ENCODE data around the gene GGT1. TPM values are rescaled to one million over a fixed set of nuclear protein-coding genes. Genes with fewer than 3 reads are reported as not detected.
"Not testable (repeated sequence)": the region's sequence is repeated elsewhere in the genome, so short reads cannot be mapped to it uniquely, and the experiment has no call there.

GGT1 gene
- total and polyA plus RNA-seq, 7 donors = 2.9 to 33.1 (median 5.4) TPM

DNA sequence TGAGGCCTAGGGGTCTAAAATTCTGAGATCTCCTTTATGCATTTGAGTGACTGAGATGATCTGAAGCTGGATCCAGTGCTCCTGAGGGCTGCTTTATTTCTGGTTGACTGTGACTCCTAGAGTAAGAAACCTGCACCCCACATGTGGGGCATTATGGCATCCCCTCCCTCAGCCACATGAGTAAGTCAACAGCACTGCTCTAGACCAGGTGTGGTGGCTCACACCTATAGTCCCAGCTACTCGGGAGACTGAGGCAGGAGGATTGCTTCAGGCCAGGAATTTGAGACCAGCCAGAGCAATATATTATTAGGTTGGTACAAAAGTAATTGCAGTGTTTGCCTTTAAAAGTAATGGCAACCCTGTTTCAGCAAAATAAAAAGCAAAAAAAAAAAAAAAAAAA is 39.3 kb downstream of the GGT1 start:
- H3K36me3 ChIP-seq; intact Hi-C loops (cut with DNase I); H3K4me3 ChIP-seq; H3K27me3 ChIP-seq; H3K9me3 ChIP-seq; H3K4me1 ChIP-seq; H3K27ac ChIP-seq; DNase-seq: not testable (repeated sequence)
- 81 to 88% methylated on average over 1 of the region's 1 CpG for WGBS, 2 donors

DNA sequence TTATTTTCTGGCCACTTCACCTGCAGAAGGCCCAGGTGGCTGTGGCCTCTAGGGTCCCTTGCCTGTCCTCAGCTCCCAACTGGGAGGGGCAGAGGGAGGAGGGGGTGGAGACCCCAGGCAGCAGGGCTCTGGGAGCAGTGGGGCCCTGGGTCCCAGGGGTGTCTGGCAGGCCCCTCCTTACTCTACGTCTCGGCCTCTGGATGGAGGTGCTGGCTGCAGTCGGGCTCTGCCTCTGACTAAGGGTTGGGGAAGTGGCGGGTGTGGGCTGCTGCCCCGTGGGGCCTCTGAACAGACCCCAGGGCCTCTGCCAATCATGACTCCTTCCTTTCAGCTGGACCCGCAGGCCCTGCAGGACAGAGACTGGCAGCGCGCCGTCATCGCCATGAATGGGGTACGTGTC is 41.4 kb downstream of the GGT1 start:
- WGBS, 2 donors = 79 to 92% methylated on average over 10 to 11 of the region's 11 CpGs
- H3K36me3 ChIP-seq; DNase-seq; H3K9me3 ChIP-seq; H3K27me3 ChIP-seq; H3K27ac ChIP-seq; H3K4me1 ChIP-seq; H3K4me3 ChIP-seq; intact Hi-C loops (cut with DNase I): not testable (repeated sequence)

DNA sequence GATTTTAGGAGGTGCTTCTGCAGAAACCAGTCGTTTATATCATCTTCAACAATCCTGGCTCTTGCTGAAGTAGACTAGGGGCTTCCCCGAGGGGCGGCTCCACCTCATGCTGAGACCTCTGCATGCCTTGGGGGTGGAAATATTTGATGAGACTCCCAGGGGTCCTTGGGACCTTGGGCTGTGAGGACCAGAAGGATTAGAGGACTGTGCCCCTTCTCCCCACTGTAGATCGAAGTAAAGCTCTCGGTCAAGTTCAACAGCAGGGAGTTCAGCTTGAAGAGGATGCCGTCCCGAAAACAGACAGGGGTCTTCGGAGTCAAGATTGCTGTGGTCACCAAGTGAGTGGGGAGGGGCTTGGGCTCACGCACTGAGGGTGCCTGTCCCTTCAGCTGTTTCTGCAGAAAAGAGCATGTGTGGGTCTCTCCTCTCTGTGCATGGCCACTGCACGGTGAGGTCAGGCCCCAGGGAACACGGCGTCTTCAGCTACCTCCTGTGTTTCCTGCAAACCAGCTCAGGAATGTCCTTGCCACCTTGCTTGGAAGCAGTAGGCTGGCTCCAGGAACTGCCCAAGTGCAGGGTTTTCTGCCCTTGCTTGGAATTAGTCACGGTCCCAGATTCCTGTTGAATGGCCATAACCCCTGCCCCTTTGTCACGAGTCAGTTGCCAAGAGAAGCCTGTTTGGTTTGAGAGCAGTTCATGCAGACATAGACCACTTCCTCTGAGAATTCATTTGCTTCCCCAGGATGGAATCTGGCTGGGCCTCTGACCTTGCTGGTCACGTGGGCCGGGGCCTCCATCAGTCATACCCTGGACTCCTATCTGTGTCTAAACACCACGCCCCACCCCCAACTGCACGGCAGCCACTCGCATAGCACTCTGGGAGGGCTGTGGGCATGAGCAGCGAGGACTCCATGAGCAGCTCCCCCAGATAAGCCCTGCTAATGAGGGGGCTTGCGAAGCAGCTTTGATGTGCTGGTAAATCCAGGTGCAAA is 42.7 kb downstream of the GGT1 start:
- H3K36me3 ChIP-seq; H3K27ac ChIP-seq; H3K4me3 ChIP-seq; H3K4me1 ChIP-seq; intact Hi-C loops (cut with DNase I); H3K9me3 ChIP-seq; DNase-seq; H3K27me3 ChIP-seq: not testable (repeated sequence)
- WGBS, 2 donors = 80 to 92% methylated on average over 11 to 12 of the region's 21 CpGs

DNA sequence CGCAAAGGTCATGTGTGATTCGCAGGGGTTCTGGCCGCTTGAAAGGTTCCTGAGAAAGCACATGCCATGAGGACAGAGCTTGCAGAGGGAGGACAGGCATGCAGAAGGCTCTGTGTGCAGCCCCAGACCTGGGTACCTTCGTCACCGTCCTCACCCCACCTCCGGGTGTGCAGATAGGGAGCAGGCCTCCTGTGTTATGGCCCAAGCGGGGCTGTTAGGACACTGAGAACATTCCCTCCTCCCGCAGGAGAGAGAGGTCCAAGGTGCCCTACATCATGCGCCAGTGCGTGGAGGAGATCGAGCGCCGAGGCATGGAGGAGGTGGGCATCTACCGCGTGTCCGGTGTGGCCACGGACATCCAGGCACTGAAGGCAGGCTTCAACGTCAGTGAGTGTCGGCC is 43.8 kb downstream of the GGT1 start:
- H3K9me3 ChIP-seq; H3K27me3 ChIP-seq; intact Hi-C loops (cut with DNase I); H3K27ac ChIP-seq; DNase-seq; H3K36me3 ChIP-seq; H3K4me3 ChIP-seq; H3K4me1 ChIP-seq: not testable (repeated sequence)
- WGBS, 2 donors = 93 to 95% methylated on average over 19 of the region's 19 CpGs

DNA sequence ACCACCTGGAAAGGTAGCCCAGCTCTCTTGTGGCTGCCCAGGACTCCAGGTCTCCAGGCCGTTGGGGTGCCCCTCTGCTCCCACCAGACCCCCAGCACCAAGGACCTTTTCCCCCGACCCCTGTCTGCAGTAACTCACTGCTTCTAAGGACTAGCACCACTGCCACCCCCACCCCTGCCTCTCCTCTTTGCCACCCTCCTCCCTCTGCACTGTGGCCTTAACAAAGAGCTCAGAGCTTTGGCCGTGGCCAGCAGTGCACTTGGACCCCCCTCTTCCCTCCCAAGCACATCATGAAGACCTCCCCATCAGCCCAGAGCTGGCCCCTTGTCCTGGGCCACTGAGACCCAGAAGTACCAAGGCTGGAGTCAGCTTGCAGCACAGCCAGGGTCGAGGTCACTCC is 46.4 kb downstream of the GGT1 start:
- H3K9me3 ChIP-seq; H3K27me3 ChIP-seq; H3K27ac ChIP-seq; intact Hi-C loops (cut with DNase I); H3K36me3 ChIP-seq; H3K4me1 ChIP-seq; H3K4me3 ChIP-seq; DNase-seq: not testable (repeated sequence)
- 61 to 68% methylated on average over 2 of the region's 4 CpGs for WGBS, 2 donors

DNA sequence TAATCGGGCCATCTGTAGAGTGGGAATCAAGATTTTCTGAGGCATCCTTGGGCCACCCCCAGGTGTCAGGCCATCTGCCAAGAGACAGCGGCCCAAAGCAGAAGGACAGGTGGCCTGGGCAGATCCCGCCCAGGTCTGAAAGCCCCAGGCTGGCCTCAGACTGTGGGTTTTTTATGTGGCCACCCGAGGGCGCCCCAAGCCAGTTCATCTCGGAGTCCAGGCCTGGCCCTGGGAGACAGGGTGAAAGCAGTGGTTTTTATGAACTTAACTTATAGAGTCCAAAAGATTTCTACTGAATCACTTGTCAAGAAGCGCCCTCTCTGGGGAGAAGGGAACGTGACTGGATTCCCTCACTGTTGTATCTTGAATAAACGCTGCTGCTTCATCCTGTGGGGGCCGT is 47.9 kb downstream of the GGT1 start:
- DNase-seq; H3K4me1 ChIP-seq; H3K9me3 ChIP-seq; intact Hi-C loops (cut with DNase I); H3K27ac ChIP-seq; H3K36me3 ChIP-seq; H3K27me3 ChIP-seq; H3K4me3 ChIP-seq: not testable (repeated sequence)
- no CpG with 5 or more reads among the region's 10 CpGs for WGBS, 2 donors

DNA sequence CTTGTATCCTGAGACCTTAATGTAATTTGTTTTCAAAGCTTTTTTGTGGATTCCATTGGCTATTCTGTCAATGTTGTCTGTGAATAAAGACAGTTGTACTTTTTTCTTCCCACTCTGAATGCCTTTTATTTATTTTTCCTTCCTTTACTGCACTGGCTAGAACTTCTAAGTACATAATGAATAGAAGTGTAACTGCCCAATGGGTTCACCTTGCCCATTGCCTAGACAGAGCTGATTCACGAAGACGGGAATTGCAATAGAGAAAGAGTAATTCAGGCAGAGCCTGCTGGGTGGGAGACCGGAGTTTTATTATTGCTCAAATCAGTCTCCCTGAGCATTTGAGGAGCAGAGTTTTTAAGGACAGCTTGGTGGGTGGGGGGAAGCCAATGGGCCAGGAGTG is 62.4 kb downstream of the GGT1 start:
- H3K4me3 ChIP-seq; H3K9me3 ChIP-seq; DNase-seq; H3K27ac ChIP-seq; intact Hi-C loops (cut with DNase I); H3K4me1 ChIP-seq; H3K27me3 ChIP-seq; H3K36me3 ChIP-seq: not testable (repeated sequence)
- 83 to 88% methylated on average over 3 of the region's 3 CpGs for WGBS, 2 donors

DNA sequence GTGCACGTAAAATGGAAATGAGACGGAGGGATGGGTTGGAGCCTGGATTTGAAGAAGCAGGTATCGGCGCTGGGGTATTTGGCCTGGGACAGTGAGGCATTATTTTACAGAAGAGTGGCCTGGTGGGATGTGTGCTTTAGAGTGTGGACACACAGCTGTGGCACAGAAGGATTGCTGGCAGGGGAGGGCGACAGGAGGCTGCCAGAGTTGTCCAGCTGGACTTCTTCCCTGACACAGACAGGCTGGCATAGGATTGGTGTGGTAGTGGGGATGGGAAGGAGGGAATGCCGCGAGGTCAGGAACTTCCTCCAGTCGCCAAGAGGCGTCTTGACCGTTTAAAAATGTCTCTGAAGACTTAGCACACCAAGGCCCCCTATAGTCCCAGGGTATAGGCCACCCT is 64.9 kb downstream of the GGT1 start:
- H3K4me1 ChIP-seq; H3K4me3 ChIP-seq; H3K36me3 ChIP-seq; H3K27ac ChIP-seq; H3K27me3 ChIP-seq; intact Hi-C loops (cut with DNase I); DNase-seq; H3K9me3 ChIP-seq: not testable (repeated sequence)
- WGBS, 2 donors = 91 to 93% methylated on average over 8 of the region's 10 CpGs

DNA sequence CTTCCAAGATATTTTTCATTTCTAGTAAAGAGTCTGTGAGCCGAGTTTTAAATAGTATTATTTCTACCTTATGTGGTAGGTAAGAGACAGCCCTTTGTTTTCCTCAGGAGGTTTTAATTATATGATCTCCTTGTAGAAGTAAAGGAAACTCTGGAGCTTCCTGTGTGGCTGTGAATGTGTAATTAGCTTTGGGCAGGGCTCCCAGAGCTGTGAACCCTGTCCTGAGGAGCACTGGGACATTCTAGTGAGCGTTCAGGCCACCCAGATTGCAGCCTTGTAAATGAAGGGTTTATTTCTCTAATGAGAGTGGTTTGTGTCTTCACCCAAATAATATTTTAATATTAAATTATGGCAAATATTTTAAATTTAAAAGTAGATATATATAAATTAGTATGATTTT is 69.5 kb downstream of the GGT1 start:
- H3K27me3 ChIP-seq; H3K36me3 ChIP-seq; H3K27ac ChIP-seq; H3K4me1 ChIP-seq; intact Hi-C loops (cut with DNase I); DNase-seq; H3K4me3 ChIP-seq; H3K9me3 ChIP-seq: not testable (repeated sequence)
- 25 to 68% methylated on average over 1 of the region's 2 CpGs for WGBS, 2 donors

Other genes starting within 250 kb of the GGT1 start
- 1 to 10 TPM; 2.1 to 5.3 (median 3.3) TPM for gene ADORA2A, start 175.6 kb upstream of the GGT1 start, total RNA-seq
- gene ADORA2A, start 175.6 kb upstream of the GGT1 start, polyA plus RNA-seq = 1 to 10 TPM; 1.2 to 9.3 (median 1.8) TPM
- under 1 TPM in 2 of 4 donors, not detected in 2; 0.36 to 0.83 TPM for gene UPB1, start 107.9 kb upstream of the GGT1 start, total RNA-seq
- under 1 TPM in 1 of 3 donors, not detected in 2; 0.28 TPM for gene UPB1, start 107.9 kb upstream of the GGT1 start, polyA plus RNA-seq
- gene GUCD1, start 48.1 kb upstream of the GGT1 start, total RNA-seq = 10 to 100 TPM; 85.6 to 98.6 (median 89.4) TPM
- 100 to 1,000 TPM; 153 to 301 (median 160) TPM for gene GUCD1, start 48.1 kb upstream of the GGT1 start, polyA plus RNA-seq
- gene SNRPD3, start 47.2 kb upstream of the GGT1 start, total RNA-seq = 100 to 1,000 TPM; 104 to 156 (median 133) TPM
- 100 to 1,000 TPM; 111 to 159 (median 146) TPM for gene SNRPD3, start 47.2 kb upstream of the GGT1 start, polyA plus RNA-seq
- 10 to 100 TPM; 11.1 to 18.6 (median 13.8) TPM for gene LRRC75B, start 10.1 kb upstream of the GGT1 start, total RNA-seq
- gene LRRC75B, start 10.1 kb upstream of the GGT1 start, polyA plus RNA-seq = 10 to 100 TPM in 1 of 3 donors, 1 to 10 TPM in 2; 2.5 to 14.4 (median 8.1) TPM
- not detected for gene PIWIL3, start 171.5 kb downstream of the GGT1 start, total RNA-seq
- not detected for gene PIWIL3, start 171.5 kb downstream of the GGT1 start, polyA plus RNA-seq
- 1 to 10 TPM; 2.3 to 3.6 (median 3.5) TPM for gene SGSM1, start 203.0 kb downstream of the GGT1 start, total RNA-seq
- 1 to 10 TPM in 1 of 3 donors, under 1 TPM in 2; 0.46 to 1.1 (median 0.60) TPM for gene SGSM1, start 203.0 kb downstream of the GGT1 start, polyA plus RNA-seq